IMR-90 (cell line): ENCODE measurements around the gene SERPINB1. TPM values are rescaled to one million over a fixed set of nuclear protein-coding genes. Genes with fewer than 3 reads are reported as not detected.

Experiments
- ATAC-seq: fragments of 200-7000 bp; cut with Tn5 transposase; 2 replicates; pipeline ENCODE4 v1.9.1; 2020; ENCODE audit warnings: low read depth, mild to moderate bottlenecking, moderate library complexity
- BruUV-seq: library from RNA; stranded (reverse); fragments of 400-500 nt; replicated peaks from 2 replicates; lab custom pipeline; 2021; lab: Mats Ljungman, UMichigan
- CTCF ChIA-PET: fragments of 300-600 bp; formaldehyde crosslinking; extraction: SDS; loops from one replicate; lab custom pipeline; 2021; ENCODE audit warnings: antibody characterized with exemption; lab: Yijun Ruan, JAX
- POLR2A ChIA-PET: fragments of 300-600 bp; sonication (Branson Sonifier 250); formaldehyde crosslinking; loops from one replicate; lab custom pipeline; 2022; ENCODE audit warnings: antibody characterized with exemption; ENCODE audit not compliant: unreplicated experiment; lab: Charles Lee
- DNase-seq: peaks from one replicate; pipeline ENCODE4 v3.0.0; 2013
- H2AFZ ChIP-seq: replicated peaks from 2 replicates; pipeline ENCODE3; 2013; ENCODE audit warnings: low read length, mild to moderate bottlenecking; ENCODE audit not compliant: poor library complexity
- H2AK5ac ChIP-seq: 2 replicates; pipeline ENCODE4 v1.6.1; 2013; ENCODE audit warnings: low read depth, low read length, inconsistent platforms
- H2AK9ac ChIP-seq: replicated peaks from 2 replicates; pipeline ENCODE3; 2013; ENCODE audit warnings: mild to moderate bottlenecking, low read depth, low read length, moderate library complexity; ENCODE audit not compliant: poor library complexity
- H2BK120ac ChIP-seq: 2 replicates; pipeline ENCODE4 v1.6.1; 2013; ENCODE audit warnings: low read depth, low read length, inconsistent platforms
- H2BK15ac ChIP-seq: 3 replicates; pipeline ENCODE4 v1.6.1; 2013; ENCODE audit warnings: low read depth, low read length, inconsistent platforms
- H2BK20ac ChIP-seq: 2 replicates; pipeline ENCODE4 v1.6.1; 2013; ENCODE audit warnings: low read depth, mild to moderate bottlenecking, inconsistent platforms, low read length, moderate library complexity
- H2BK5ac ChIP-seq: 2 replicates; pipeline ENCODE4 v1.6.1; 2013; ENCODE audit warnings: mild to moderate bottlenecking, low read depth, low read length, inconsistent platforms; ENCODE audit not compliant: poor library complexity, severe bottlenecking
- H3K14ac ChIP-seq: replicated peaks from 2 replicates; pipeline ENCODE4 v1.6.1; 2013; ENCODE audit warnings: low read depth, low read length, inconsistent platforms
- H3K18ac ChIP-seq: 2 replicates; pipeline ENCODE4 v1.6.1; 2013; ENCODE audit warnings: low read depth, low read length, control low read depth
- H3K23ac ChIP-seq: 2 replicates; pipeline ENCODE4 v1.6.1; 2013; ENCODE audit warnings: low read depth, low read length, inconsistent platforms
- H3K27ac ChIP-seq: 2 replicates; pipeline ENCODE4 v1.5.1; 2013; ENCODE audit warnings: mild to moderate bottlenecking, control low read depth, low read length; ENCODE audit not compliant: insufficient read depth
- H3K27me3 ChIP-seq: 2 replicates; pipeline ENCODE4 v1.6.1; 2013; ENCODE audit warnings: low read length; ENCODE audit not compliant: control insufficient read depth, insufficient read depth
- H3K36me3 ChIP-seq: 2 replicates; pipeline ENCODE4 v1.6.1; 2013; ENCODE audit warnings: low read length, mixed read lengths; ENCODE audit not compliant: control insufficient read depth, insufficient read depth
- H3K4ac ChIP-seq: 2 replicates; pipeline ENCODE4 v1.6.1; 2013; ENCODE audit warnings: low read depth, low read length, inconsistent platforms
- H3K4me1 ChIP-seq: 2 replicates; pipeline ENCODE4 v1.6.1; 2013; ENCODE audit warnings: low read length, mixed read lengths; ENCODE audit not compliant: control insufficient read depth, insufficient read depth
- H3K4me2 ChIP-seq: 2 replicates; pipeline ENCODE4 v1.6.1; 2013; ENCODE audit warnings: low read depth, mild to moderate bottlenecking, control low read depth, low read length, moderate library complexity
- H3K4me3 ChIP-seq: 2 replicates; pipeline ENCODE4 v1.5.1; 2013; ENCODE audit warnings: low read depth, mild to moderate bottlenecking, control low read depth, low read length, moderate library complexity; ENCODE audit not compliant: insufficient read depth
- H3K56ac ChIP-seq: 2 replicates; pipeline ENCODE4 v1.6.1; 2013; ENCODE audit warnings: low read length, inconsistent platforms; ENCODE audit not compliant: insufficient read depth; ENCODE audit errors: extremely low read depth
- H3K79me1 ChIP-seq, 2 experiments: 2 replicates each; pipeline ENCODE4 v1.6.1; 2013; ENCODE audit warnings: low read length in 2 of 2, inconsistent platforms in 1 of 2, low read depth in 1 of 2
- H3K9ac ChIP-seq: 2 replicates; pipeline ENCODE4 v1.6.1; 2013; ENCODE audit warnings: low read depth, low read length, control low read depth
- H3K9me1 ChIP-seq: 2 replicates; pipeline ENCODE4 v1.6.1; 2013; ENCODE audit warnings: low read length, inconsistent platforms; ENCODE audit not compliant: insufficient read depth
- H3K9me3 ChIP-seq: 2 replicates; pipeline ENCODE4 v1.6.1; 2013; ENCODE audit warnings: low read length; ENCODE audit not compliant: control insufficient read depth, insufficient read depth
- H4K20me1 ChIP-seq: 2 replicates; pipeline ENCODE4 v1.6.1; 2013; ENCODE audit warnings: low read length, inconsistent platforms; ENCODE audit not compliant: insufficient read depth
- H4K5ac ChIP-seq: 2 replicates; pipeline ENCODE4 v1.6.1; 2013; ENCODE audit warnings: mild to moderate bottlenecking, low read depth, low read length, control low read depth
- H4K8ac ChIP-seq, 2 experiments: 2 replicates each; pipeline ENCODE4 v1.6.1; 2013; ENCODE audit warnings: low read depth in 2 of 2, low read length in 2 of 2, control low read depth in 1 of 2, inconsistent platforms in 1 of 2
- H4K91ac ChIP-seq: 2 replicates; pipeline ENCODE4 v1.6.1; 2013; ENCODE audit warnings: low read depth, low read length, inconsistent platforms; ENCODE audit not compliant: insufficient read depth
- BHLHE40 ChIP-seq: fragments of 150-350 bp; IDR thresholded peaks from 2 replicates; pipeline ENCODE4 v1.6.1; 2016; ENCODE audit warnings: mild to moderate bottlenecking, low read depth, low read length
- CEBPB ChIP-seq: IDR thresholded peaks from 2 replicates; pipeline ENCODE4 v1.6.1; 2012; ENCODE audit warnings: low read depth, low read length, improper control_type of control experiment
- CHD1 ChIP-seq: IDR thresholded peaks from 2 replicates; pipeline ENCODE4 v1.6.1; 2012; ENCODE audit warnings: low read depth, low read length, improper control_type of control experiment
- MAZ ChIP-seq: IDR thresholded peaks from 2 replicates; pipeline ENCODE4 v1.6.1; 2012; ENCODE audit warnings: low read depth, mild to moderate bottlenecking, low read length, improper control_type of control experiment, moderate library complexity, borderline replicate concordance
- MXI1 ChIP-seq: IDR thresholded peaks from 2 replicates; pipeline ENCODE4 v1.6.1; 2012; ENCODE audit warnings: low read depth, mild to moderate bottlenecking, low read length, moderate library complexity, borderline replicate concordance
- NFE2L2 ChIP-seq: fragments of 150-350 bp; IDR thresholded peaks from 2 replicates; pipeline ENCODE4 v1.6.1; 2016; ENCODE audit warnings: low read depth, mild to moderate bottlenecking, low read length
- RAD21 ChIP-seq: IDR thresholded peaks from 2 replicates; pipeline ENCODE4 v1.6.1; 2012; ENCODE audit warnings: low read length, improper control_type of control experiment
- RCOR1 ChIP-seq: IDR thresholded peaks from 2 replicates; pipeline ENCODE4 v1.6.1; 2012; ENCODE audit warnings: mild to moderate bottlenecking, low read length, improper control_type of control experiment; ENCODE audit not compliant: insufficient replicate concordance
- RFX5 ChIP-seq: IDR thresholded peaks from 2 replicates; pipeline ENCODE4 v1.8.0; 2012; ENCODE audit warnings: low read depth, mild to moderate bottlenecking, low read length, moderate library complexity
- SMC3 ChIP-seq: fragments of 150-350 bp; IDR thresholded peaks from 2 replicates; pipeline ENCODE4 v1.6.1; 2016; ENCODE audit warnings: low read depth, mild to moderate bottlenecking, antibody characterized with exemption, low read length, moderate library complexity
- WGBS, 2 experiments: methylation state at CpG; one replicate each; pipeline versions ENCODE4 v1.1.5 to v1.1.7; 2013; ENCODE audit warnings: missing lambda C conversion rate in 2 of 2; ENCODE audit not compliant: insufficient read length in 1 of 2; ENCODE audit errors: extremely low coverage in 2 of 2; 5-methylcytosine and 5-hydroxymethylcytosine counted together
- dilution Hi-C: fragments of 300-500 bp; cut with HindIII; formaldehyde crosslinking; loops from one replicate; pipeline ENCODE4 v1.14.3; 2018; ENCODE audit warnings: low sequenced_read_pairs; ENCODE audit not compliant: unreplicated experiment
- in situ Hi-C: fragments of 300-500 bp; cut with MboI; formaldehyde crosslinking; loops from 3 replicates; pipeline ENCODE4 v1.14.3; 2019; ENCODE audit warnings: low sequenced_read_pairs, inconsistent platforms, mixed read lengths
- intact Hi-C: fragments of 100-400 bp; cut with micrococcal nuclease; formaldehyde crosslinking; loops from 2 replicates; pipeline ENCODE4 v1.10.0; 2022
- polyA plus RNA-seq, 3 experiments: library from polyadenylated mRNA; depleted of rRNA; stranded (reverse); fragments of >200 nt; gene quantifications; 2 replicates each; pipeline ENCODE4 v1.2.3, GENCODE V29; 2012; ENCODE audit warnings: low replicate concordance in 1 of 3
- total RNA-seq: library from RNA; depleted of rRNA; stranded (reverse); fragments of >200 nt; gene quantifications from 2 replicates; pipeline ENCODE4 v1.2.3, GENCODE V29; 2012
- TF ChIP-seq, protein P1 (sequence below): conservative IDR thresholded peaks from 2 replicates; pipeline ENCODE4 v1.5.1; 2012; ENCODE audit warnings: mild to moderate bottlenecking, low read depth, low read length, improper control_type of control experiment
- TF ChIP-seq, protein P2 (sequence below): fragments of 150-350 bp; IDR thresholded peaks from 2 replicates; pipeline ENCODE4 v1.6.1; 2016; ENCODE audit warnings: low read depth, mild to moderate bottlenecking, low read length, moderate library complexity, borderline replicate concordance
- TF ChIP-seq, protein P3 (sequence below): fragments of 150-350 bp; IDR thresholded peaks from 2 replicates; pipeline ENCODE4 v1.6.1; 2017; ENCODE audit warnings: mild to moderate bottlenecking, antibody characterized with exemption, low read length, low read depth

SERPINB1 gene
- total and polyA plus RNA-seq, 2 of the 4 experiments (the other 2 are of a cell fraction): 6.1 to 9.1 TPM

DNA sequence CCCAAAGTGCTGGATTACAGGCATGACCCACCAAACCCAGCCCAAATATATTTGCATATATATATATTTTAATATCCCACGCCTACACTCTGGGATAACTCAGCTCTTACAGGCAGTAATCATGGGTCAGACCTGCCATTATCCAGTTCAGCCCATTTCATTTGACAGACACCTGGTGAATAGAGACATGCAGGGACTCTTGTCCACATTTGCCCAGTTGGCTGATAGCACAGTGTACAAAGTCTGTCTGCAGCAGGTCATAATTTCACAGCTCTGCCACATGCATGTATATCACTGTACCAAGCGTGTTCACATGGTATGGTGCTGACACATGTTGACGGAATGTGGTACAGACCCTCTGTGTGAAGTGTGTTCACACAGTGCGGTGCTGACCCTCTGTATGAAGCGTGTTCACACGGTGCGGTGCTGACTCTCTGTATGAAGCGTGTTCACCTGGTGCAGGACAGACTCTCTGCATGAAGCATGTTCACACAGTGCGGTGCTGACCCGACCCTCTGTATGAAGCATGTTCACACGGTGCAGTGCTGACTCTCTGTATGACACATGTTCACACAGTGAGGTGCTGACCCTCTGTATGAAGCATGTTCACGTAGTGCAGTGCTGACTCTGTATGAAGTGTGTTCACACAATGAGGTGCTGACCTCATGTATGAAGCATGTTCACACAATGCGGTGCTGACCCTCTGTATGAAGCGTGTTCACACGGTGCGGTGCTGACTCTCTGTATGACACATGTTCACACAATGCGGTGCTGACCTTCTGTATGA lies 10.3 kb upstream of the SERPINB1 start:
- H3K4ac ChIP-seq: peak overlapping the region; percentile 96
- H4K91ac ChIP-seq: peak overlapping the region; percentile 95
- H3K9ac ChIP-seq: no peak overlapping the region
- H2BK120ac ChIP-seq: peak overlapping the region; percentile 98
- peaks cover 23% of the 10 kb centered on the region for H3K4me1 ChIP-seq
- H2AK5ac ChIP-seq: peak overlapping the region; percentile 92
- ATAC-seq: no peak
- no peak overlapping the region for H3K27ac ChIP-seq
- H4K20me1 ChIP-seq: no peaks in the 10 kb centered on the region
- H3K23ac ChIP-seq: 0 out of 2 replicates have a peak overlapping the region, but pooled peaks have one; percentile 43
- H3K36me3 ChIP-seq: no peaks in the 10 kb centered on the region
- H2AFZ ChIP-seq: peak overlapping the region; percentile 19
- peaks cover 32% of the 10 kb centered on the region for H3K9me1 ChIP-seq
- H2BK20ac ChIP-seq: peak overlapping the region; percentile 93
- in situ Hi-C loops (no loop called here), intact Hi-C loops (no loop called here), dilution Hi-C loops (no loop called here)
- H3K27me3 ChIP-seq: no peaks in the 10 kb centered on the region
- no TSS peak for BruUV-seq
- H4K5ac ChIP-seq: 0 out of 2 replicates have a peak overlapping the region, but pooled peaks have one; percentile 12
- no peak overlapping the region for H3K4me3 ChIP-seq
- 0 out of 2 replicates have a peak overlapping the region, but pooled peaks have one; percentile 36 for H3K14ac ChIP-seq
- H4K8ac ChIP-seq: peak overlapping the region; percentile 15 to 24; a peak in 3 of 4 replicates
- ChIA-PET CTCF (interaction anchor here (2.5 kb wide), 2 partner anchors 61 to 137 kb away, joined by 7 to 10 read pairs; no protein-coding TSS in a partner anchor), POLR2A (no interaction called here)
- peak overlapping the region; percentile 98 for H2BK5ac ChIP-seq
- no peaks in the 10 kb centered on the region for H3K9me3 ChIP-seq
- H2BK15ac ChIP-seq: peak overlapping the region; percentile 94; the same call in 2 of the 3 replicates
- DNase-seq: no peak
- no peak overlapping the region for H2AK9ac ChIP-seq
- no peak overlapping the region for H3K56ac ChIP-seq
- H3K18ac ChIP-seq: no peak overlapping the region
- peaks cover 0 to 27% of the 10 kb centered on the region in 2 experiments; a peak in 2 of 4 replicates for H3K79me1 ChIP-seq
- 93% methylated on average over 16 of the region's 17 CpGs; no CpG with 5 or more reads in 1 of the 2 experiments for WGBS, 2 experiments
- H3K4me2 ChIP-seq: no peak overlapping the region
- no peak for TF ChIP-seq MXI1
- no peak for TF ChIP-seq BHLHE40
- no peak for TF ChIP-seq SMC3
- TF ChIP-seq MAZ: no peak
- no peak for TF ChIP-seq CHD1
- no peak for TF ChIP-seq RFX5
- TF ChIP-seq RAD21: no peak
- TF ChIP-seq, protein P1, sequence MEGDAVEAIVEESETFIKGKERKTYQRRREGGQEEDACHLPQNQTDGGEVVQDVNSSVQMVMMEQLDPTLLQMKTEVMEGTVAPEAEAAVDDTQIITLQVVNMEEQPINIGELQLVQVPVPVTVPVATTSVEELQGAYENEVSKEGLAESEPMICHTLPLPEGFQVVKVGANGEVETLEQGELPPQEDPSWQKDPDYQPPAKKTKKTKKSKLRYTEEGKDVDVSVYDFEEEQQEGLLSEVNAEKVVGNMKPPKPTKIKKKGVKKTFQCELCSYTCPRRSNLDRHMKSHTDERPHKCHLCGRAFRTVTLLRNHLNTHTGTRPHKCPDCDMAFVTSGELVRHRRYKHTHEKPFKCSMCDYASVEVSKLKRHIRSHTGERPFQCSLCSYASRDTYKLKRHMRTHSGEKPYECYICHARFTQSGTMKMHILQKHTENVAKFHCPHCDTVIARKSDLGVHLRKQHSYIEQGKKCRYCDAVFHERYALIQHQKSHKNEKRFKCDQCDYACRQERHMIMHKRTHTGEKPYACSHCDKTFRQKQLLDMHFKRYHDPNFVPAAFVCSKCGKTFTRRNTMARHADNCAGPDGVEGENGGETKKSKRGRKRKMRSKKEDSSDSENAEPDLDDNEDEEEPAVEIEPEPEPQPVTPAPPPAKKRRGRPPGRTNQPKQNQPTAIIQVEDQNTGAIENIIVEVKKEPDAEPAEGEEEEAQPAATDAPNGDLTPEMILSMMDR: no peak
- TF ChIP-seq, protein P2, sequence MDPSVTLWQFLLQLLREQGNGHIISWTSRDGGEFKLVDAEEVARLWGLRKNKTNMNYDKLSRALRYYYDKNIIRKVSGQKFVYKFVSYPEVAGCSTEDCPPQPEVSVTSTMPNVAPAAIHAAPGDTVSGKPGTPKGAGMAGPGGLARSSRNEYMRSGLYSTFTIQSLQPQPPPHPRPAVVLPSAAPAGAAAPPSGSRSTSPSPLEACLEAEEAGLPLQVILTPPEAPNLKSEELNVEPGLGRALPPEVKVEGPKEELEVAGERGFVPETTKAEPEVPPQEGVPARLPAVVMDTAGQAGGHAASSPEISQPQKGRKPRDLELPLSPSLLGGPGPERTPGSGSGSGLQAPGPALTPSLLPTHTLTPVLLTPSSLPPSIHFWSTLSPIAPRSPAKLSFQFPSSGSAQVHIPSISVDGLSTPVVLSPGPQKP: no peak
- no peak for TF ChIP-seq CEBPB
- TF ChIP-seq RCOR1: no peak
- TF ChIP-seq, protein P3, sequence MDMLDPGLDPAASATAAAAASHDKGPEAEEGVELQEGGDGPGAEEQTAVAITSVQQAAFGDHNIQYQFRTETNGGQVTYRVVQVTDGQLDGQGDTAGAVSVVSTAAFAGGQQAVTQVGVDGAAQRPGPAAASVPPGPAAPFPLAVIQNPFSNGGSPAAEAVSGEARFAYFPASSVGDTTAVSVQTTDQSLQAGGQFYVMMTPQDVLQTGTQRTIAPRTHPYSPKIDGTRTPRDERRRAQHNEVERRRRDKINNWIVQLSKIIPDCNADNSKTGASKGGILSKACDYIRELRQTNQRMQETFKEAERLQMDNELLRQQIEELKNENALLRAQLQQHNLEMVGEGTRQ: no peak
- no peak for TF ChIP-seq NFE2L2
